Measurements from ENCODE around the gene ZBTB45.

ZBTB45 gene

DNA sequence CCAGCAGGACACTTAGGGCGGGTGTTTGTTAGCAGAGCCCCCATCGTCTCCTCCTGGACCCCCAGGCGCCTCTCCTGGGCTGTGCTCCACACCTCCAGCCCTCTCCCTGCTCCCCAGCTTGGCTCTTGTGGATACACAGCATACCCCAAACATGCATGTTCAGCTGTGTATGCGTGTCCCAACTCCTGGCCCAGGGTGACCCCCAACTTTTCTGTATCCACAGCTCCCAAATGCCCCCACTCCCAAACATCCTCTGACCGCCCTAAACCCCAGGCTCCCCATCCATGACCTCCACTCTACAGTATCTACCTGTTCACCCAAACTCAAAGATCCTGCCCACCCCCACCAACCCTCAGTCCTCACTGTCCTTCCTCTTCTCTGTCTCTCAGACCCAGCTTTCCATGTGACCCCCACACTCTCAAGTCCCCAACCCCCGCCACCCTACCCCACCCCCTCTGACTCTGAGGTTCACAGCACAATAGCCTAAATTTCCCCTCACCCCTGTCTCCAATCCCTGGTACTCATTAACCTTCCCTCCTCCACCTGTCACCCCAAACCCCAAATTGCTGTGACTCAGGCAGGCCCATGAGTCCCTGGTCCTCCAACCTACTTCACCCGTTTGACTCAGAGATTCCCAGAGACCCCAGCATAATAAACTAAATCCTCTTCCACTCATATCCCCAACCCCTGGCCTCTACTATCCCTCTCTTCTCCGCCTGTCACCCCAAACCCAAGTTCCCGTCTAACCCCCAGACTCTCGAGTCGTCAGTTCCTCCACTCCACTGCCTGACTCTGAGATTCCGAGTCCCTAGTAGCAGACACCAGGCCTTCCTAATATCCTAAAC is 37.8 kb upstream of the ZBTB45 start:
- H3K4me3 ChIP-seq (ENCODE audit: low read length): peak overlapping the region; percentile 90
- TF ChIP-seq, protein P1, sequence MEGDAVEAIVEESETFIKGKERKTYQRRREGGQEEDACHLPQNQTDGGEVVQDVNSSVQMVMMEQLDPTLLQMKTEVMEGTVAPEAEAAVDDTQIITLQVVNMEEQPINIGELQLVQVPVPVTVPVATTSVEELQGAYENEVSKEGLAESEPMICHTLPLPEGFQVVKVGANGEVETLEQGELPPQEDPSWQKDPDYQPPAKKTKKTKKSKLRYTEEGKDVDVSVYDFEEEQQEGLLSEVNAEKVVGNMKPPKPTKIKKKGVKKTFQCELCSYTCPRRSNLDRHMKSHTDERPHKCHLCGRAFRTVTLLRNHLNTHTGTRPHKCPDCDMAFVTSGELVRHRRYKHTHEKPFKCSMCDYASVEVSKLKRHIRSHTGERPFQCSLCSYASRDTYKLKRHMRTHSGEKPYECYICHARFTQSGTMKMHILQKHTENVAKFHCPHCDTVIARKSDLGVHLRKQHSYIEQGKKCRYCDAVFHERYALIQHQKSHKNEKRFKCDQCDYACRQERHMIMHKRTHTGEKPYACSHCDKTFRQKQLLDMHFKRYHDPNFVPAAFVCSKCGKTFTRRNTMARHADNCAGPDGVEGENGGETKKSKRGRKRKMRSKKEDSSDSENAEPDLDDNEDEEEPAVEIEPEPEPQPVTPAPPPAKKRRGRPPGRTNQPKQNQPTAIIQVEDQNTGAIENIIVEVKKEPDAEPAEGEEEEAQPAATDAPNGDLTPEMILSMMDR (IDR thresholded peaks at IDR 0.05; ENCODE audit: insufficient read depth, low read depth, low read length, missing control alignments): no peak
- DNase-seq (ENCODE audit: low read depth): no peak

DNA sequence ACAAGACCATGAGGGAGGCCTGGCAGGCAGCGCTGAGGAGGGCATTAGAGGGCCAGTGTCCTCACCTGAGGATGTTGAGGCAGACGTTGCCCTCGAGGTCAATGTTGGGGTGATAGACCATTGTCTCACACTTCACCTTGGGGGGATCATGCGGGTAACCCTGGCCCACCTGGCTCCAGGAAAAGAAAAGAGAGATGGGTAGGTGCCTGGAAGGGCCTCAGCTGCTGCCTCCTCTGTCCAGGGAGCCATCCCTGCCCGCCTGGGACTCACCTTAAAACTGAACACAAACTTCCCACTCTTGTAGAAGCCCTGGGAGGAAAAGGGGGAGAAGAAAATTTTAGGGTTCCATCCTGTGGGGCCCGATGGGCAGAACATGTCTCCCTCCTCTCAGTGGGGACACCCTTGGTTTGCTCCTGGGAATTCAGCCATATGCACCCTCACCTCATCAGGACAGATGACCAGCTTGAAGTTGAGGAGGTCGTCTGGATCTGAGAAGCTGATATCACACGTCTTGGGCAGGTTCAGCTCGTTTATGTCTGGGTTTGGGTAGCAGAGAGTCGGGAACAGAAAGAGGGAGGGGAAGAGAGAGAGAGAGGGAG is 37.1 kb upstream of the ZBTB45 start:
- TF ChIP-seq, protein P1 (IDR thresholded peaks at IDR 0.05; ENCODE audit: insufficient read depth, low read depth, low read length, missing control alignments): no peak
- H3K4me3 ChIP-seq (ENCODE audit: low read length): peak overlapping the region; percentile 90
- no peak for DNase-seq (ENCODE audit: low read depth)

- no peak overlapping the region for H3K4me3 ChIP-seq (ENCODE audit: low read length)
- TF ChIP-seq, protein P1 (IDR thresholded peaks at IDR 0.05; ENCODE audit: insufficient read depth, low read depth, low read length, missing control alignments): no peak
- DNase-seq (ENCODE audit: low read depth): no peak
Measured at GRCh38 chr19:58555920-58556621, 36.5 kb upstream of the ZBTB45 start.

DNA sequence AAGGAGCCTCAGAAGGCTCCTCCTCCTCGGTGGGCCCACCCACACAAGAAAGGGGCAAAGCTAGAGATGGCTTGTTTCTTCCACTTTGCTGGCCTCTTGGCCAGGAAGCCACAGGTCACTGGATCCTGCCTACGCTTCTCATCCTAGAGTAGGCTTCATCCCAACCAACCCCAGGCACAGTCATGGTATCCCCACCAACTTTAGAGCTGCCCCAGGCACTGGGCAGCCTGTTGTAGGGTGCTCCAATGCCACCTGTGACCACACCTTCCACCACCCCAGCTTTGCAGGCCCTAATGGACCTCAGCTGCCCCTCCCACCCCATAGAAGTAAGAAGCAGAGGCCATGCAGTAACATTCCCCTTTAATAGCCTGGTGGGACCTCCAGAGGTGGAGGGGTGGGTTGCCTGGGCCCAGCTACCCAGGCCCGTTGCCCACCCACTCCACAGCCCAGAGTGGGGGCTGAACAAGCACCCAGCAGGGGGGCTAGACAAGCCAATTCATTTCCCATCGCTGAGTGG is 35.8 kb upstream of the ZBTB45 start:
- DNase-seq (ENCODE audit: low read depth): no peak
- TF ChIP-seq, protein P1 (IDR thresholded peaks at IDR 0.05; ENCODE audit: insufficient read depth, low read depth, low read length, missing control alignments): no peak
- H3K4me3 ChIP-seq (ENCODE audit: low read length): peak overlapping the region; percentile 94

GRCh38 chr19:58554494-58555368 is 35.1 kb upstream of the ZBTB45 start, which contains the start of gene CHMP2A:
Gene CHMP2A (minus strand): TSS chr19:58555105. CDS start chr19:58554212, 893 bp downstream.
- TF ChIP-seq, protein P1 (IDR thresholded peaks at IDR 0.05; ENCODE audit: insufficient read depth, low read depth, low read length, missing control alignments): no peak
- DNase-seq (ENCODE audit: low read depth): peak; percentile 95
- peak within 1 kb of the TSS; percentile 94 for H3K4me3 ChIP-seq (ENCODE audit: low read length)
